DMS53 (cell line): ENCODE results near the gene ALB.
A peak's percentile ranks its signal among the peaks of the same experiment; 100 is the strongest.
"Not testable (repeated sequence)": the region's sequence is repeated elsewhere in the genome, so short reads cannot be mapped to it uniquely, and the experiment has no call there.

Experiments
- DNase-seq: peaks from one replicate; lab custom pipeline; 2025; lab: John Stamatoyannopoulos, UW

The ALB gene

GRCh38 chr4:73404042-73404441 is at the start of gene ALB:
TSS of gene ALB (plus strand) at chr4:73404287. CDS start at chr4:73404328, 41 bp downstream.
- DNase-seq: no peak

GRCh38 chr4:73357174-73357573 is 46.9 kb upstream of the ALB start:
- not testable (repeated sequence) for DNase-seq

GRCh38 chr4:73369506-73370199 is 34.4 kb upstream of the ALB start:
- not testable (repeated sequence) for DNase-seq

GRCh38 chr4:73375328-73375741 is 28.8 kb upstream of the ALB start:
- no peak for DNase-seq

GRCh38 chr4:73376251-73376650 is 27.8 kb upstream of the ALB start:
- no peak for DNase-seq

GRCh38 chr4:73376976-73377375 is 27.1 kb upstream of the ALB start:
- DNase-seq: no peak

GRCh38 chr4:73378887-73379286 is 25.2 kb upstream of the ALB start:
- no peak for DNase-seq

- DNase-seq: no peak
These were observed 24.1 kb upstream of the ALB start for GRCh38 chr4:73379946-73380345.

- DNase-seq: no peak
These were observed 22.9 kb upstream of the ALB start for GRCh38 chr4:73381214-73381613.

GRCh38 chr4:73383452-73383851 is 20.6 kb upstream of the ALB start:
- no peak for DNase-seq

- no peak for DNase-seq
These were observed 16.5 kb upstream of the ALB start for GRCh38 chr4:73387552-73387951.

- no peak for DNase-seq
These were observed 15.2 kb upstream of the ALB start for GRCh38 chr4:73388887-73389286.

- not testable (repeated sequence) for DNase-seq
These were observed 14.4 kb upstream of the ALB start for GRCh38 chr4:73389663-73390062.

- DNase-seq: no peak
These were observed 12.3 kb upstream of the ALB start for GRCh38 chr4:73391774-73392173.

GRCh38 chr4:73392936-73393335 is 11.2 kb upstream of the ALB start:
- DNase-seq: peak; percentile 14

- DNase-seq: no peak
These were observed 7.8 kb upstream of the ALB start for GRCh38 chr4:73396304-73396703.

- no peak for DNase-seq
These were observed 6.8 kb upstream of the ALB start for GRCh38 chr4:73396993-73397972.

- DNase-seq: peak; percentile 3
These were observed 2.7 kb upstream of the ALB start for GRCh38 chr4:73401412-73401811.

GRCh38 chr4:73404457-73404856 is 370 bp downstream of the ALB start:
- no peak for DNase-seq

- no peak for DNase-seq
These were observed 1.1 kb downstream of the ALB start for GRCh38 chr4:73405138-73405537.

- no peak for DNase-seq
These were observed 2.4 kb downstream of the ALB start for GRCh38 chr4:73406548-73406875.

- DNase-seq: no peak
These were observed 3.2 kb downstream of the ALB start for GRCh38 chr4:73407227-73407673.

- DNase-seq: no peak
These were observed 4.2 kb downstream of the ALB start for GRCh38 chr4:73408181-73408867.
